ENCODE data around the gene PABPN1L.

PABPN1L gene

DNA sequence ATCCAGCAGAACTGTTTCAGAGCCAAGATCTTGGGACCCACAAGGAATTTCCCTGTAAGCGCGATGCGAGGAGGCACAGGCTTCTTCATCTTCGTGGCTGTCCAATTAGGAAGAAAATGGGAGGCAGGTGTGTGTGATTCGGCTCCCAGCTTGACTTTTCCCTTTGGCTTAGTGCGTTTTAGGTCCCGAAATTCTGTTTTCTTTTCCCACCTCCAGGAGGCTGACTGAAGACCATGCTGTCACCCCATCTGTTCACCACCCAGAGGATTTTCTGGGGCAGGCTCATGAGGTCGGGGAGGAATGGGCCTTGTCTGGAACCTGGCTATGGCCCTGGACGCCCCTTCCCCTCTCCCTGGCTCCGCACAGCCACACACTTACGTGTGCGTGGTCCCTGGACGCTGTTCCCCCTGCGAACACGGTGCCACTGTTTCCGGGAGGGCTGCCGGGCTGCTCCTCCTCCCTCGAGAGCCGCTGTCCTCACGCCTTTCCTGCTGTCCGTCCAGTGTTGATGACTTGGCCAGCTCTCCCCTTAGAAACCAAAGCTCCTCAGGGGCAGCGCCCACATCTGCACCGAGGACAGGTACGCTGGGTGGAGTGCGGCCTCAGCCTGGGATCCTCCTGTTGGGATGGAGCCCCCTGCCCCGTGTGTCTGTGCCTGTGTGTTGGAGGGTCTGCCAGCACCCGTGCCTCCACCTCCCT lies 2.7 kb upstream of the PABPN1L start:
- DNase-seq = no peak

DNA sequence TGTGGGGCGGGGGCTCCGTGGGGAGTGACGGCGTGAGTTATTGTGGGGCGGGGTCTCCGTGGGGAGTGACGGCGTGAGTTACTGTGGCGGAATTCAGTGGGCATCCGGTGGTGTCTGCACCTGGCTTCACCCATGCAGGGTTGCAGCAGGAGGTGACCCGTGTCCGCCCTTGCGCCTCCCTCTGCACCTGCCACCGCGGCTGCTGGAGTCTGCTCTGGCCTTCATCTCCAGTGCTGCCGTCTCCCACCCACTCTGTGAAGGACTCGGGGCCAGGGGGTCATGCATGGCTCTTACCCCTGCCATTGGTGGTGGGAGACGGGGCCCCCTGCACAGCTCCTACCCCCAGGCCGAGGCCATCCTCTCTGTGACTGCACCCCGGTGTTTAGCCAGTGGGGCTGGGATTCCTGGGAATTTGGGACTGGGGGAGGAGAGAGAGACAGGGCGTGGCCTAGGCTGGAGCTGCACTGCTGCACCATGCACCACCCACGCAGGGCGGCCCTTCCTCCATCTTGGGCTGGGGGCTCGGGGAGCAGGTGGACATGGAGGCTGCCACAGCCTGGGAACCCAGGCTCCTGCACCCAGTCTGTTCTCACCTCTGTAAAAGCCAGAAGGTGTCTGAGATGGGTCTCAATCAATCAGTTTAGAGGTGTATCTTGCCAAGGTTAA lies 1.3 kb upstream of the PABPN1L start:
- no peak for DNase-seq

DNA sequence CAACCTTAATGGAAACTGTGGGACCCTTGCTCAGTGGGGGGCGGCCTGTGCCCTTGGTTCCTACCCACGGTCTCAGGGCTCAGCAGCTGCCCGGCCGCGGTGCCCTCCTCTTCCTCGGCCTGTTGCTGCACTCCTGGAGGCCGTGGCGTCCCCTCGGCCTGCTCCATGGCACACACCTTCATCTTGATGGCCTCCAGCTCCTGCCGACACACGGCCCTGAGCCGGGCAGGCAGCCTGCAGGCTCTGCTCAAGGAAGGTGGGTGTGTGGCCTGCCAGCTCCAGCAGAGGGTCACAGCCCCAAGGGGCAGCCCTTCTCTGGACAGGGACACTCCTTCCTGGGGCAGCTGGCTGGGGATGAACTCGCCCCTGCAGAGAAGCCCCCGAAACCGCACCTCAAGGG lies 718 bp downstream of the PABPN1L start:
- no peak for DNase-seq

DNA sequence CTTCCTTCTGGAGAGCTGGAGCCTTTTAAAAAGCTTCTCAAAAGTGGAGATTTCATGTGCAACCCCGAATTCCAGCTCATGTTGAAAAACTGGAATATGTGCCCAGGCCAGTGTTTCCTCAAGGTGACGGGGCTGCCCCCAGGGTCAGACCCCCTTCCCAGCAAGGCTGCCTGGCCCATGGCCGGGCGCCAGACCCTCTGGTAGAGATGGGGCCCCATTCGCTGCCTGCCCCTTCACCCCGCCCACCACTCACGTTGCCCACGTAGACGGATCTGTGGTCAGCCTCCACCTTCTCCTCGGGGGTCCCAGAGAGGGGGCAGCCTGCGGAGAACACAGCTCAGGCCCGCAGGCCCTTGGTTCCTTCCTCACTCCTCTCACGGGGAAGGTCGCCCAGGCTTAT lies 1.1 kb downstream of the PABPN1L start:
- no peak for DNase-seq

DNA sequence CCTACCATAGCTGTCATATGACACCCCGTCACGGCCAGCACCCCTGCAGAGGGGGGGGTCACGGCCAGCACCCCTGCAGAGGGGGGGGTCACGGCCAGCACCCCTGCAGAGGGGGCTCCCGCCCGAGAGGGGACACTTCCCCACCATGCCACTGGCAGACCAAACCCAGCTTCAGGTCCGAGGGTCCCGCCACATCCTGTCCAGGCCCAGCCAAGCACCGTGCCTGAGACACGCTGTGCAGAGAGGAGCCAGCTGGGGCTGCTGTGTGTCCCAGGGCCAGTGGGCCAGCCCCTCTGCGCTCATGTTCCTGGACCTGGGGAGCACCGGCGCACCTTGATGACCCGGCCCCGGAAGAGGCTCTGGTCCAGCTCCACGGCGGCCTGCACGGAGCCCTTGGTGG lies 1.9 kb downstream of the PABPN1L start:
- DNase-seq = no peak

DNA sequence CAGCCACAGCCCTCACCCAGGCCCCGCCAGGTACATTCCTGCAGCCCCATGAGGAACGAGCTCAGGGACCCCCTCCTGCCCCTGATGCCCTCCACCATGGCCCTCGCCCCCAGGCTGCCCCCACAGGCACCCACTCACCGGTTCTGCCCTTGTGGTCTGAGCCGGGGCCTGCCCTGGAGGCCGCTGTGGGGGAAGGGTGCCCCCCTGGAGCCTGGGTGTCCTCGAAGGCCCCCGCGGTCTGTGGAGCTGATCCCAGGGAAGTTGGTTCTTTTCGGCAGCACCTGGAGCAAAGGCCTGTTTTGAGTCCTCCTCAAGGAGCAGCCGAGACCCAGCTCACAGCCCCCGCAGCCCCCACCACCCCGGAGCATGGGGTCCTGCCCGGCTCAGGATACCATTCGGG lies 2.4 kb downstream of the PABPN1L start:
- no peak for DNase-seq

DNA sequence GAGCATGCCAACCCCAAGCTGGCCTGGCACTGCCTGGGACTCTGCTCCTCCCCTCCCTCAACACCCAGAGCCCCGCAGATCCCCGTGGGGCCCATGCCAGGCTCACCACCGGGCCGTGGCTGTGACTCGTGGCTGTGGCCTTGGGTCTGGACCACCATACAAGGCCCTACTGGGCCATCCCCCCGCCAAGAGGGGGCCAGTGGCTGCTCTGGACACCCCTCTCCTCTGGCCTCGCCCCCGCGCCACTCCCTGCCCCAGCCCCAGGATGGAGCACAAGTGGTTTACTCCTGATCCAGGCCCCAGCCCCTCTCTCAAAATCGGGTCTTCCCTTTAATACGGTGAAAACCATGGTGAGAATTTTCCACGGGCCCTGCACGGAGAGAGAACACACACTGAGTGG lies 3.0 kb downstream of the PABPN1L start:
- no peak for DNase-seq

DNA sequence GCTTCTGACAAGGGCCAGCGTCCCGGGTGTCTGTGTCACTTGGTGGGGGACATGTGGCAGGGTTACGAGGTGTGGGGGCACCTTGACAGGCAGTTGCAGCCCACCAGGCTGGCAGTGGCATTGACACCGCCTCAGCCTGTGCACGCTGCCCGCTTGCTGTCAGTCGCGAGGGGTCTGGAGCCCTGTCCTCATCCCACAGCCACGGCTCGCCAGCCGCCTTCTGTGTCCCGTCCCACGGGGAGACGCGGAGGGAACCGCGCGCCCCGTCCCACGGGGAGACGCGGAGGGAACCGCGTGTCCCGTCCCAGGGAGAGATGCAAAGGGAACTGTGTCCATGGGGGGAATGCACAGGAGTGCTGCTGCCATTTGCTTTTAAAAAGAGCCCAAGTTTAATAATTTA lies 3.5 kb downstream of the PABPN1L start:
- no peak for DNase-seq

DNA sequence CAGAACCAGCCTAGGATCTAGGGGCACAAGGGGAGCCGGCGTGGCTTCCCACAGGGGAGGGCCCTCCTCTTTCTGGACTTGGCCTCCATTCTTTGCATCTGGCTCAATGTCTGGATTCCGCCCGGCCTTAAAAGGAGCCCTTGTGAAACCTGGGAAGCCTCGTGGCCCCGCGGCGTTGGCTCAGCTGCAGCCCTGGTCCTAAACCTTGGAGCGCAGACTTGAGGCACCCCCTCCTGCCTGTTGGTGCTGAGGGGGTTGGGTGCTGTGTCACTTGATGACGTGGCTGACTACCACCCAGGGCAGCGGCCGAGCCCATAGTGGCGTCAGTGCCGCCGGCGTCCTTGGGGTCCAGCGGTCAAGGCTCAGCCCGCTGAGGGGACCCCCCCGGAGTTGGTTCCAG lies 5.1 kb downstream of the PABPN1L start:
- no peak for DNase-seq

DNA sequence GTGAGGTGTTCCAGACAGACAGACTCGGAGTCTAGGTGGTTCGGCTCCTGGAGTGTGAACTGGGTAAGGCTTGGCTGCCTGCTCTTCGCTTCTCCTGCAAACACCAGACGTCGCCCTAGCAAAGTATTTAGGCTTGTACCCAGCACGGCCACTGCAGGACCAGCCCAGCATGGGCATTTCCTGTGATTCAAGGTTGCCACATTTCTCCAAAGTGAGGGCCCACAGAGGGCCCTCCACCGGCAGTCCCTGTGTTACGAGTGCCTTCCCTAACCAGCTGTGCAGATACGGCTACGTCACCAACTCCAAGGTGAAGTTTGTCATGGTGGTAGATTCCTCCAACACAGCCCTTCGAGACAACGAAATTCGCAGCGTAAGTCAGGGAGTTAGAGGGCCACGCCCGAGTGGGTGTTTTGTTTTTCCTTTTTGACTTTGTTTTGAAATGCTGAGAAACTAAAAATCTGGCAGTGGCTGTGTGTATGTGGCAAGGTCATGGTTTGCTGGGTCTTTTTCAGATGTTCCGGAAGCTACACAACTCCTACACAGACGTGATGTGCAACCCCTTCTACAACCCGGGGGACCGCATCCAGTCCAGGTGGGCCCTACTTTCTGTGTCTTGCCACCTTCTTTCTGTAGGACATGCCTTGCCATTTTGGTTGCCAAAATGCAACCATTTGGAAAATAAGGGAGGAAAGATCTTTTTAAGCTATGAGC lies 6.9 kb downstream of the PABPN1L start:
- no peak for DNase-seq

DNA sequence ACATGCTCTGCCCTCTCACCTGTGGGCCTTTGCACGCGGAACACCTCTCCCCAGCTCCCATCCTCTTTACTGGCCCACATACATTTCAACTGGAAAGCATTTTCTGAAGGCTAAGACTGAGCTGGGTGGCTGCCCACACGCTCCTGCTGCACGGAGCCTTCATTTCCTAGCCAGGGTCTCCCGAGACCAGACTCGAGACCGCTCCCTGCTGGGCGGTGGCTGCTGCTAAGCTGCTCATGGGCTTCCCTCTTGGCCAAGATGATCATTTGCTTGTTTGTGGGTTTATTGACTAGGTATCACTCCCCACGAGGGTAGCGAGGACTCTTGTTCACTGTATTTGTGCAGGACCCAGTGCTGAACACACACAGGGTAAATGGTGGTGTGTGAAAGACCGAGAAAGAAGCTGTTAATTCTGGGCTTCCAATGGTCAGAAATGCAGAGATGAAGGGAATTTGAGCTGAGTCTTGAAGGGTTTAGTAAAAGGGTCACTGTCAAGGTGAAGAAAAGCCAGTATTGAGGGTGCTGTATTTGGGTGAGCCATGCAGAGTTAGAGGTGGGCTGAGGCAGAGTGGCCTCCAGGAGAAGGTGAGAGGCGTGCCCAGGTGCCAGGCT lies 8.6 kb downstream of the PABPN1L start:
- DNase-seq = peak; percentile 66

DNA sequence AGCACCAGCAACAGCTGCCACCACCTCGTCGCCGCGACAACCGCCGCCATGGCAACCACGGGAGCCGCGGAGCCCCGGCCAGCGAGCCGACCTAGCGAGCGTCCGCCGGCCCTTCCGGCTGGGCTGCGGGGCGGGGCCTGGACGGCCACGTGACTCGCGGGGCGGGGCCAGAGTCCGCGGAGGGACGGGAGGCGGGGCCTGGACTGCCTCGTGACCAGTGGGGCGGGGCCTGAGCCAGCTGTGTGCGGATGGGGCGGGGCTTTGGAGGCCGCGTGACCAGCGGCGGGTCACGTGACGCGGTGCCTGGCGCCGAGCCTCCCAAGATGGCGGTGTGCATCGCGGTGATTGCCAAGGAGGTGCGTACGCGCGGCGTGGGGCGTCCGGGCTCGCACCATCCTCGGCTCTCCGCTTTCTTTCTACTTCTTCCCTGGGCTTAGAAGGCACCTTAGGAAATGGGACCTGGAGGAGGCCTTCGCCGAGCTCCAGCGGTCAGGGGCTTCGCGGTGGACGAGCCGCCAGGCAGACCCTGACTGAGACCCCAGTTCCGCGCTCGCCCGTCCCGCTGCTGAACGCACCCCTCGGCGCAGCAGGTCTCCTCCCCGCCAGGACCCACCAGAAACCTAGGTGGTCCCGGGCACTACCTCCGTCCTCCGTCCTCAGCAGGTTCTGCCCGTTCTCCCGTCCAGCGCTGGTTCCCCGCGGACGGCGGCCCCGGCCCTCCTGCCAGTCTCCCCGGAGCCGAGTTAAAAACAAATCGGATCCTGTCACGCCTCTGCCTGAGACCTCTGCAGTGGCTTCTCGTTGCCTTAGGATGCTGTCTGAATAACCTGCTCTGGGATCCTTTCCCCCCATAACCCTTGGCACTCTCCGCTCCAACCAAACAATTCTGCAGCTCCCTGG lies 9.4 kb downstream of the PABPN1L start, which contains the start of the genes GALNS and TRAPPC2L:
TSS of gene GALNS (minus strand) at position 120 of the 900 bp plus-strand sequence. CDS start at position 50, 70 bp downstream.
TSS of gene TRAPPC2L (plus strand) at position 300 of the 900 bp plus-strand sequence. CDS start at position 324, 24 bp downstream.
- peak; percentile 95 for DNase-seq

DNA sequence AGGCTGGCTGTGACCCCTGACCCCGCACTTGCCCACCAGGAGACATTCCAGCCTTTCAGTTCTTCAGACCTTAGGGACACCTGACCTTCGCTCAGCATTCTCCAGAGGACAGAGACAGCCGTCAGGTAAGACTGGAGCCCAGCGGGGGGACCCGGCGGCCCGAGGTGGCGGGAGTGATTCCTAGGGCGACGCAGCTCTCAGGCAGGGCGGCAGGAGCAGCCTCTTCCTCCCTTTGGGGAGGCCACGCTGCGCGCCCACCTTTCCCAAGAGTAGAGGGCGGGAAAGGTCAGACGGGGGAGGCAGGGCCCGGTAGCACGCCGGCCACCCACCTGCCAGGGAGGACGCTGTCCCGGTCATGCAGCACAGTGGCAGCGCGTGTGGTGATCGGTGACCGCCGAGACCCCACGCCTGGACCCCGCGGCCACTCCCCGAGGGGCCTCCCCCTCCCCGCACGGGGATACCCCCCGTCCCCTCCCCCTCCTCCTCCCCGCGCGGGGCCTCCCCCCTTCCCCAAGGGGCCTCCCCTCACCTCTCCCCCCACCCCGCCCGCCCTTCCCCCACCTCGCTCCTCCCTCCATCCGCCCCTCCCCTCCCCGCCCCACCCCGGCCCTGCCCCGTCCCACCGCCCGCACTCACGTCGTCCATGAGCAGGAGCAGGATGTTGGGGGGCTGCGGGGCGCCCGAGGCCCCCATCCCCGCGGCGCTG lies 10.2 kb downstream of the PABPN1L start:
- DNase-seq = no peak

DNA sequence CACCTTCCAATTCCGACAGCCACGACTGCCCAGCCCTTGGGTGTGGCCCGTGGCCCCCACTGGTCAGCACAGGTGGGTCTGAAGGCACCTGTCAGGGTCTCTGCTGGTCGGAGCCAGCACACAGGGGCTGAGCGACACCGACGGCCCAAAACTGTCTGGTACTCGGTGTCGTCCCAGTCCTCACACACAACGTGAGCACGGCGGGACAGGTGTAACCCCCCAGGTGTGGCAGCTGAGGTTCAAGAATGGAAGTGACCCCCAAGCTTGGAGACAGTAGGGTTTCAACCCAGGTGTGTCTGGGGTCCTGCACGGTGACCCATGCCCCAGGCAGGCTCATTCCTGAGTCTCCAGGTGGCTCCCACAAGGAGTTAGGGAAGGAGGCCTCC lies 10.7 kb downstream of the PABPN1L start:
- DNase-seq = no peak

DNA sequence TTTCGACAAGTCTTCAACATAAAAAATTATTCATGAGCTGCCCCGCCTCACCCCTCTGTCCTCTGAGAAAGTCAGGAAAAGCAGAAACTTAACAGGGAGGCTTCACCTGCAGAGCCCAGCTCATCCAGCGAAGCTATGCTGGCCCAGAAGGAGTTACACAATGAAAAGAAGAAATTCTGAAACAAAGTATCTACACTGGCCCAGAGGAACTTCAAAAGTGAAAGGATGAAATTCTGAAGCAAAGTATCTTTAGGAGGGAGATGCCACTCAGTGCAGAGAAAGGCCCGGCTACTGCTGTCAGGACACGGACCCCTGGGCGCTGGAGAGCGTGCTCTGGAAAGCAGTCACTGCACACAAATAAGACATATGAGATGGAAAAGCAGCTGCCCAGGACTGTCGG lies 11.3 kb downstream of the PABPN1L start:
- DNase-seq = no peak

DNA sequence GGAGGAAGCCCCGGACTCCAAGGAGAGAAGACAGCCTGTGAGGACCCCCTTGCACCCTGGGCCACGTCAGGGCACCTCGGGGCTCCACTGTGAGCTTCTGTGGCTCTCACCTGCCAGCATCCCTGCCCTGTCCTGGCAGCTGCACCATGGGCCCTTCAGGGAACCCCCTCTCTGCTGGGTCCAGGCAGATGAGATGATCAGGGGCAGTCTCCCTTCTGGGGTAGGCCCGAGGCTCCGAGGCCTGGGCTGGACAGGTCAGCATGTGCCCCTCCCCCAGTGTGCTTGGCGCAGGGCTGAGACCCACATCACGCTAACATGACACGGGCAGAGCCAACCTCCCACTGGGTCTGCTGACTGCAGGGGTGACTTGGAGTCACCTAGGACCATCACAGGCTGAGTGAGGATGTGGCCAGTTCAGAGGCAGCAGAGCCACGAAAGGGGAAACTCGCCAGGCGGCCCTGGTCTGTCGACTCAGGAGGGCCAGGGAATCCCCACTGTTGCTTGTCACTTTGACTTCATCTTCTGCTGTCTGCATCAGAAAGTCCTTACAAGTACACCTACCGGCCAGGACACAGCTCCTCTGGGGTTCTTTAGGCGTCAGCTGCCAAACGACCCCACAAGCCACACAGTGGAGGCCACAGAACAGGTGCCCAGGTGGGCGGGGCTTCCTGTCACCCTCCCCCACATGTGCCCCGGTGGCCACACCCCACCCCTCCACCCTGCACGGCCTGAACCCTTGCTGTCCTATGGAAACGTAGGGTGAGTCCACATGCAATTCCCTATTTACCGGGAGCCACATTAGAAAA lies 12.0 kb downstream of the PABPN1L start:
- DNase-seq = no peak

DNA sequence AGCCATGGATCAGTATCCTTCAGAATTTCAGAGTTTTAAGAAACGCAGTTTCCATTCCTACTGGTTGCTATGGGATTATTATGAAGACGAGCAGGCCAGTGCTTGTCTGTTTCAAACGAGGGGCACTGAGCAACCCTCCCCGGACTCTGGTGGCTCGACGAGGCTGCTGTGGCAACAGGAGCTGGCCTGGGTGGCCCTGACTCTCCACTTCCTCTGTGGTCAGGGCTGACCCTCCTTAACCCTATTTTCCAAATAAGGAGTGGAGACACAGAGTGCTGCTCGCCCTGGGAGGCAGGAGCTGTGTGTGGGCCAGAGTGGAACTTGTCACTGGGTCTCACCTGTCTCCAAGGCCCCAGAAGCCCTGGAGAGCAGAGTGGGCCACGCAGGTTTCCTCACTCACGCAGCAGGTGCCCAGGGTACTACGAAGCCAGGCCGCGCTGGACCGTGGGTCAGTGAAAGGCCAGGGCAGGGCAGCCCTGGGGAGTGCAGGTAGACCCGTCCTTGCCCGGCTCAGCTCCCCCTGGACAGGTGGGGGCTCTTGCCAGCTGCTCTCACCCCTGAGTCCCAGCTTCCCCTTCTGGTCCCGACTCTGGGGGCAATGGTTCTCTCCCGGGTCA lies 13.0 kb downstream of the PABPN1L start:
- DNase-seq = no peak

DNA sequence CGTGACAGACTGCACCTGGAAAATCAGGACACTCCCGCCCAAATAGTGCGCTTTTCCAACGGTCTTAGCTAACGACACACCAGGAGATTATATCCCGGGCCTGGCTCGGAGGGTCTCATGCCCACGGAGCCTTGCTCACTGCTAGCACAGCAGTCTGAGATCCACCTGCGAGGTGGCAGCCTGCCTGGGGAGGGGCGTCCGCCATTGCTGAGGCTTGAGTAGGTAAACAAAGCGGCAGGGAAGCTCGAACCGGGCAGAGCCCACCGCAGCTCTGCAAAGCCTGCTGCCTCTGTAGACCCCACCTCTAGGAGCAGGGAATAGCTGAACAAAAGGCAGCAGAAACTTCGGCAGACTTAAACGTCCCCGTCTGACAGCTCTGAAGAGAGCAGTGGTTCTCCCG lies 14.8 kb downstream of the PABPN1L start:
- no peak for DNase-seq

DNA sequence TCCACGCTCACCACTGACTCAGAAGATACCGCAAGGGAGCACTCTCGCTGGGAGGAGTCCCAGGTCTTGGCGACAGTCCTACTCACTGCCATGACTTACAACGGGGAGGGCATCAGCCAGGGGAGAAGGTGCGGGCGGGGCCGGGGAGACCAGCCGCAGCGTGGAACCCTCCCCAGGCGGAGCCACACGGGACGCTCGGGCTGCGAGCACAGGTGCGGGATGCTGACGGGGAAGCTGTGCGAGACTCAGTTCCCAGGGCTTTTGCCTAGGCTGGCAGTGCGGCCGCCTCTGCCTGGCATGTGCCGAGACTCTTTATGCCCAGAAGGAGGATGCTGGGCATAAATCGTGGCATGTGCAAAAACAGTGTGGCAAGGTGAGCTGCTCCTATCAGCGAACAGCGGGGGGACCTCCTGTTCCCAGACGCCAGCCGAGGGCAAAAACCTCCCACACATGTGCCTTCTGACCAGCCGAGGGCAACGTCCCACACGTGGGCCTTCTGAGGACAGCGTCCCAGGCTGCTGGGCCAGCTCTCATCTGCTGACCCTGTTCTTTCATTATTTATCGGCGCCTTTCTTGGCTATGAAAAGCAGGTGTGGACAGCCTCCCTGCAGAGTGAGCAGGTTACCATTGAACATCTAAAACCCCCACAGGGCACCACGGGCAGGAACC lies 15.8 kb downstream of the PABPN1L start:
- no peak for DNase-seq

DNA sequence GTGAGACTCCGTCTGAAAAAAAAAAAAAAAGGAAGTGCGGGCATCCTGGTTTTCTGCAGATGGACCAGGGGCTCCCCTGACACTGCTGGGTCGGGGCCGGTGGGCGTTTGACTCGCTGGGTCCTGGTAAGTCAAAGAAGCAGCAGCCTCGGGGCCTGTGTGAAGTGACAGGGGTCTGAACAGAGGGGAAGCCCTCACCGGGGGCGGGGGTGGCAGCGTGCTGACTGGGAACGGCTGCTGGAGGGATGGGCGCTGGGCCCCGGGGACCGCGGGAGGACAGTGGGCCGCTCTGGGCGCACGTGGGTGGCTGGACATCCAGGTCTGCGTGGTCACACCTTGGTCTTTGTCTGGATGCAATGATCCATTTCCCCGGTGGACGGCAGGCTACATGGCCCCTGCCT lies 17.9 kb downstream of the PABPN1L start:
- DNase-seq = no peak
